Large intestine (tissue), 3 donors: ENCODE data around the gene CTBP2. TPM values are rescaled to one million over a fixed set of nuclear protein-coding genes. Genes with fewer than 3 reads are reported as not detected.

Source experiments
- DNase-seq, 2 donors: peaks; one replicate each; pipeline versions ENCODE4 v3.0.0 to v3.0.0-alpha.2; 2013
- H3K27ac ChIP-seq: one replicate; pipeline ENCODE4 v1.5.1; 2013; ENCODE audit warnings: low read length
- H3K27me3 ChIP-seq: 2 replicates; pipeline ENCODE4 v1.6.1; 2013; ENCODE audit warnings: low read length; ENCODE audit not compliant: control insufficient read depth, insufficient read depth
- H3K36me3 ChIP-seq: 2 replicates; pipeline ENCODE4 v1.6.1; 2013; ENCODE audit warnings: low read length; ENCODE audit not compliant: control insufficient read depth, insufficient read depth
- H3K4me1 ChIP-seq: one replicate; pipeline ENCODE4 v1.6.1; 2013; ENCODE audit warnings: low read length; ENCODE audit not compliant: control insufficient read depth, insufficient read depth
- H3K4me3 ChIP-seq: one replicate; pipeline ENCODE4 v1.5.1; 2013; ENCODE audit warnings: low read length
- H3K9me3 ChIP-seq: one replicate; pipeline ENCODE4 v1.6.1; 2013; ENCODE audit warnings: mild to moderate bottlenecking, low read depth, low read length, moderate library complexity; ENCODE audit not compliant: control insufficient read depth
- WGBS: methylation state at CpG from one replicate; pipeline ENCODE4 v1.1.5; 2013; ENCODE audit warnings: low lambda C conversion rate; ENCODE audit not compliant: insufficient coverage; 5-methylcytosine and 5-hydroxymethylcytosine counted together
- polyA plus RNA-seq: library from polyadenylated mRNA; unstranded; fragments of 120-200 nt; gene quantifications from one replicate; pipeline ENCODE4 v1.2.1, GENCODE V29; 2013

The CTBP2 gene
- polyA plus RNA-seq, 1 donor = 60.1 TPM

DNA sequence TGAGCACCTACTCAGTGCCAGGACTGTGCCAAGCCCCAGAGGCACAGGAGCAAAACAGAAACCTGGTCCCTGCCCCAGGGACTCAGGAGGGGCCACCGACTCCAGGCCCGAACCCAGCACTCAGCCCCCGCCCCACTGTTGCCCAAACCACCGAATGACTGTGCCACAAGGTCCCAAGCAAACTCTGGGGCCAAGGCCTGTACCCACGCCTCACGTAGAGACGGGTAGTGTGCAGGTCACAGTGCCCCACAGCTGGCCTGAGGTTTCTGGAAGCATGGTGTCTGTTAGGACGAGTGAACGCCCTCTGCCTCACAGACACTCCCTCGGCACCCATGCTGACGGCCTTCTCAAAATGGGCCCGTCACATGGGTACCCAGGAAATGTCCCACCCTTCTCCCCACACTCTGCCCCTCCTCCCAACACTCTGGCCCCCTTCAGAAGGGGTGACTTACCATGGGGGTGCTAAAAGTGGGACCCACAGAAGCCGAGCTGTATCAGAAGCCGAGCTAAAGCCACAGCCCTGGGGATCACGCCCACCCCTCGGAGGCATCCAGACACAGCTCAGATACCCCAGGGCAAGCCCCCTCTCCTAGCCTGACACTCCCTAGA, 44.2 kb downstream of the CTBP2 start:
- H3K27ac ChIP-seq = no peak overlapping the region
- H3K36me3 ChIP-seq = peaks cover 12% of the 10 kb centered on the region
- peaks cover 20% of the 10 kb centered on the region for H3K4me1 ChIP-seq
- no CpG with 5 or more reads among the region's 16 CpGs for WGBS
- H3K27me3 ChIP-seq = no peaks in the 10 kb centered on the region
- no peak for DNase-seq
- no peak overlapping the region for H3K4me3 ChIP-seq
- no peaks in the 10 kb centered on the region for H3K9me3 ChIP-seq

DNA sequence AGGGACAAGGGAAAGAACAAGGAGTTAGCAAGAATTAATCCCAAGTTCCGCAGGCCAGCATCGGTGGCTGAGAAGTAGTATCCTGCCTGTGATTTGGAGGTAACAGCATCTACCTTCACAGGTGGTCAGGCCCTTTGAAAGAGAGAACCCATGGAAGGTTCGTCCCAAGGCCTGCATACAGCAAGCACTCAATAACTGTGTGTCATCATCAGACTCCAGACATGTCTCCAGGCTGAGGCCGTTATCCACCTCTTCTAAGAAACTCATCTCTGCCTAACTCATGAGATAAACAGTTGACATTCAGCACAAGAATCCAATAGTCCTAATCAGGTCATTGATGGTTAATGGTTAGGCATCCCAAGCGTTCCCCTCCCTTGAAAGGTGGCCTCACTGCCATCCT, 45.0 kb downstream of the CTBP2 start:
- Histone ChIP-seq H3K9me3 (no peaks in the 10 kb centered on the region), H3K36me3 (peaks cover 11% of the 10 kb centered on the region), H3K4me1 (peaks cover 13% of the 10 kb centered on the region), H3K27ac (no peak overlapping the region), H3K4me3 (no peak overlapping the region), H3K27me3 (no peaks in the 10 kb centered on the region)
- no peak for DNase-seq
- WGBS = no CpG with 5 or more reads among the region's 5 CpGs

DNA sequence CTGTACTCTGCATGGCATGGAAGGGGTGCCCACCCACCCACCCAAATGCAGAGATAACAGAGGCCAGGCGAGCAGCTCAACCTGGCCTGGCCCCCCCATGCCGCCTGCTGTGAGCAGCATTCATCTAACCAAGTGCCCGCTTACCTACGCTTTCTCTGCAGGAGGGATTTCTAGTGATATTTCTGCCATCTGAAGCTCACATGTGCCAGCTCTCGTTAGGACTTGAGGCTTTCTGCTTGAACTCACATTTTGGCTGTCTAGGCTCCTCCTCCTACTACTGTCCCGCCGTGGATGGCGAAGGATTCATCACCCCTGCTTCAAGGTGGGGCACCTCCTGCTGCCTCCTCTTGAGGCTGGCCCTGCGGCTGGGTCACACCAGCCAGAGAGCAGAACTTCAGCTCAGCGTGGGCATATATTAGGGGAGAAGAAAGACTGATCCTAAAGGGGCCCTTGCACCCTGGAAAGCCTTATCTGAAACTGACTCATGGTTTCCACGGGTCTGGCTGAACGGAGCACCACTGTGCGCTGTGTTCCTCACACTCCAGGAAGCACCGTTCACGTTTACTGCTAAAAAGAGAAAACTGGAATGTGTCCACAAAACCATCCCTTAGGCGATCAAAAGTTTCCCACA, 45.5 kb downstream of the CTBP2 start:
- no CpG with 5 or more reads among the region's 16 CpGs for WGBS
- Histone ChIP-seq H3K9me3 (no peaks in the 10 kb centered on the region), H3K27me3 (no peaks in the 10 kb centered on the region), H3K36me3 (peaks cover 16% of the 10 kb centered on the region), H3K4me1 (peaks cover 9% of the 10 kb centered on the region), H3K27ac (no peak overlapping the region), H3K4me3 (no peak overlapping the region)
- no peak for DNase-seq

DNA sequence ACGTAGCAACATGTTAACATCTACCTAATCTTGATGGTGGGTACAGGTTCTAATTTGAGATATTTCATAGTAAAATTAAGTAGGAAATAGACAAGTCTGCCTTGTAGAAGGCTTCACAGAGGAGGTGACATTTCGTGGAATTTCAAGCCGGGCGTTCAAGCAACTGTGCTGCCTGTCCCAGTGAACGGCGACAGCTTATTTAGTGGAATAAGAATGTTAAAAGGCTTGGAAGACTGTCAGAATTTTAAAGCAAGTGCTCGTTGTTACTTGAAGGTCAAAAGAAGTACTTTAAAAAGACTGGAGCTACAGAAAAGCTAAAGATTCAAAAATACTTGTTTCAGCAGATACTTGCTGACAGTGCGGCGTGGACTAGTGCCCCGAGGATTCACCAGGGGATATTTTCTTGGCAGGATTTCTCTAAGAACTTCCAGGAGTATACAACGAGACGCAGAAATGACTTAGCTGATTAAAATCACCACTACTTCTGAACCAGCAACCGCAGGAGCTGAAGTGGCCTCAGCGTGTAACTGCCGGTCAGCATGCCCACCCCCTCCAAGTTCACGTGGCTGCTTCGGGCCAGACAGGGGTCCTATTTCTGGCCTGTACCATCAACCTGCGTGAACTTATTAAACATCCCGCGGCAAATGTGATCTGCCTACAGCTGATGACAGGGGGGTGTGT, 46.5 kb downstream of the CTBP2 start:
- no peak overlapping the region for H3K4me3 ChIP-seq
- peaks cover 25% of the 10 kb centered on the region for H3K36me3 ChIP-seq
- peaks cover 6% of the 10 kb centered on the region for H3K4me1 ChIP-seq
- no peak for DNase-seq
- no peaks in the 10 kb centered on the region for H3K9me3 ChIP-seq
- H3K27ac ChIP-seq = no peak overlapping the region
- WGBS = 77% methylated on average over 5 of the region's 20 CpGs
- H3K27me3 ChIP-seq = no peaks in the 10 kb centered on the region

DNA sequence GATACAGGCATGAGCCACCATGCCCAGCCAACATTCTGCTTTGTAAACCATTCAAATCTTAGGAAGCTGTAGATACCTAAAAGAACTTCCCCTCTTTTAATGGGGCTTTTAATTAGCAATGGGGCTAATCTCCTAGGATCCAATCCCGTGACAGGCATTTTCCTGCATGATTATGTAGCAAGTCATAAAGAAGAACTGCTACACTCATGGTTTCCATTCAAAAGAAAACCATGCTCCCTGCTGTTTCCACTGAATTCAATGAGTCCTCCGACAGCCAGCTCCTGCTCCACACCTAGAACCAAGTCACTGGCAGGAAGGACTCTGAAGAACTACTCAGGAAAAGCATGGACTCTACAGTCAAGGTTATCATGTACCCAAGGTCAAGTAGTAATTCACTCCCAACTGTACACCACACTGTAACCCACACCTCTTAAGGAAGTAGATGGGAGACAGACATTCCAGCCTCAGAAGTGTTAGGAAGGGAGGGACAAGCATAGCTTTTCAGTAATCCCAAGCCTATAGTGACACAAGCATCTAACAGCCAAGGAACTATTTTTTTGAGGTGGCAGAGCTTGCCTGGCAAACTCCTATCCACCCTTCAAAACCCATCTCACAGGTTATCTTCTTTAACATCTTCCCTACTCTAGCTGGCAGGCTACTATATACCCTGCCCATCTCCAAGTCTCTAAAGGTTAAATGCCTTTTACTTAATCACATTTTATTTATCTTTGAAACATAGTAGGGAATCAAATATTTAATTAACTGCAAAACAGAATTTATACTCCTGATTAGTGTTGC, 47.5 kb downstream of the CTBP2 start:
- Histone ChIP-seq H3K4me3 (no peak overlapping the region), H3K9me3 (peaks cover 4% of the 10 kb centered on the region), H3K4me1 (peaks cover 6% of the 10 kb centered on the region), H3K27ac (no peak overlapping the region), H3K27me3 (no peaks in the 10 kb centered on the region), H3K36me3 (peaks cover 33% of the 10 kb centered on the region)
- WGBS = no CpG with 5 or more reads among the region's 2 CpGs
- DNase-seq = no peak

DNA sequence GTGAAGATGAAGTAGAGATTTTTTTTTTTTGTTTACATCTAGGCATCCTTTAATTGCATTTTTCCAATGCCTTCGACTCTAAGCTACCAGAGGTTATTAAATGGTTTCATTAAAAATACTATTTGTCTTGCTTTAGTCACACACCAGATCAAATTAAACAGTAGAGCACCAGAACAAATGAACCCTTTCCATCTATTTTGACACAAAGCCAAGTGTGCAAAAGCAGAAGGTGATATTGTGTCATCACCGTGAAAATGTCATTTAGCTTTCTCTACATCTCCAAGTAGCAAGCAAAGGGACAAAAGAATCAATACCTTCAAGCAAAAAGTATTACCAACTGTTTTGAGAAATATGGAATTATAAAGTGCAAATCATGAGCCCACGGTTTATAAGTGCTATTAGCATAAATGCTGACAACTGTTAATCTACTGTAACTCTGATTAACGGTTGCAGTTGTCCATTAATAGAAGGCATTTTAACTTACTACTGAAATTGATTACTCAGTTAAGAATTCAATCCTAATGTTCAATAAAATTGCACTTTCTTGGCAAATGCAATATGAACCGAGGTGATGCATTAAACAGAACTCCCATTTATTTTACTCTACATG, 49.1 kb downstream of the CTBP2 start:
- Histone ChIP-seq H3K9me3 (peaks cover 4% of the 10 kb centered on the region), H3K36me3 (peaks cover 42% of the 10 kb centered on the region), H3K27me3 (no peaks in the 10 kb centered on the region), H3K4me1 (peaks cover 3% of the 10 kb centered on the region), H3K27ac (no peak overlapping the region), H3K4me3 (no peak overlapping the region)
- DNase-seq = no peak
- 63% methylated on average over 2 of the region's 5 CpGs for WGBS

DNA sequence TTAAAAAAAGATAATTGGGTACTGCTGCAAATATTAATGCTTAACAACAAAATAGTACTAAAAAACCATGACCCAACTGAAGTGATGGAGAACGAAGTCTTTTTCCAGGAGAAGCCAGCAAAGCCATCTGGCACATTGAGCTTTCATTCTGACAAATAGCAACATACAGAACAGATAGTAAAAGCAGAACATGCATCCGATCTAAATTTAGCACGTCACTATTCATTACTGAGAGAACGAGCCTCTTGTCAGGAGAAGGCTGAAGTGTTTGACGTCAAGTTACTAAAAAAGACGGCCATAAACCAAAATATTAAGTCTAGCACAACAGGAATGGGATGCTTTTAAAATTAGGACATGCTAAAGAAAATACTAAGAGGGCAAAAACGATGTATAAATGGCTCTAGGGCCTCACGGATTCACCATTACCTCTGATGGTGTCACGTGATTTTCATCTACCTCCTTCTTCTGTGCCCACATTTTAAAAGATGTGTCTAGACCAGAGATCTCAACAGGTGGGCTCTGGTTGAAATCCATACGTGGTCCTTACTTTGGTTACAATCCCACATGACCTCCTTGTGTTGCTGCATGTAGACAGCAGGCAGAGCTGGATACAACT, 52.3 kb downstream of the CTBP2 start:
- Histone ChIP-seq H3K27ac (no peak overlapping the region), H3K27me3 (no peaks in the 10 kb centered on the region), H3K4me1 (peaks cover 8% of the 10 kb centered on the region), H3K4me3 (no peak overlapping the region), H3K36me3 (peaks cover 51% of the 10 kb centered on the region), H3K9me3 (peaks cover 4% of the 10 kb centered on the region)
- WGBS = 96% methylated on average over 4 of the region's 10 CpGs
- no peak for DNase-seq

DNA sequence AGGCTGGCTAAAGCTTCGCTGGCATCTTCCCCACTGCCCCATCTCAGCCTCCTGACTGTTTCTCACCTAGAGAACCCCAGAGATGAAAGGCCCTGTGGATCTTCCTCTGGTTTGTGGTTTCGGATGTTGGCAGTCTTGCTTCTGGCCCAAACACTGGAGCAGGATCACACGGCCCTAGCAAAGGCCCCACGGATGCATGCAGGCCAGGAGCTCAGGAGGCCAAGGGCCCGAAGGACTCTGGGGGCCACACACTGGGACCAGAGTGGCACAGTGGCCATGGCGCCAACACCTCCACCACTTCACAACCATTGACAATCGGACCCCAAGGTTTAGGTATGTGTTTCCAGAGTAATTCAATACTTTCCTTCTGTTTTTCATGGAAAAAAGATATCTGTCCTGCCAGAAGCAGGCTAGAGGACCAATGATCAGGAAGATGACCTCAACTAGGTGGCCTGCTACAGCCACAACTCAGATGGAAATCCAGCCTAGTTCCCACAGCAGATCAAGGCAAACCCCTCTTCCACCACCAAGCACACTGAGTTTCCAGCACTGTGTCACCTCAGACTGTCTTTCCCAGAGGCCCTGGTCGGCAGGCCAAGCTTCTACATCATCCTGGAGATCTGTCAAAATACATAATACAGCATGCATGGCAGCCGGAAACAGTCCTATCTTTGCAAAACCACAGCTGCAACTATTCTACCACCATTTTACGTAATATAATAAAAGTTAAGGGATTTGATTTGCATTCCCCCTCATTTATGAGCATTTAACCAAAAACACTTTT, 53.0 kb downstream of the CTBP2 start:
- Histone ChIP-seq H3K27me3 (no peaks in the 10 kb centered on the region), H3K36me3 (peaks cover 56% of the 10 kb centered on the region), H3K4me3 (no peak overlapping the region), H3K9me3 (peaks cover 4% of the 10 kb centered on the region), H3K4me1 (peaks cover 15% of the 10 kb centered on the region), H3K27ac (no peak overlapping the region)
- no peak for DNase-seq
- WGBS = no CpG with 5 or more reads among the region's 10 CpGs

DNA sequence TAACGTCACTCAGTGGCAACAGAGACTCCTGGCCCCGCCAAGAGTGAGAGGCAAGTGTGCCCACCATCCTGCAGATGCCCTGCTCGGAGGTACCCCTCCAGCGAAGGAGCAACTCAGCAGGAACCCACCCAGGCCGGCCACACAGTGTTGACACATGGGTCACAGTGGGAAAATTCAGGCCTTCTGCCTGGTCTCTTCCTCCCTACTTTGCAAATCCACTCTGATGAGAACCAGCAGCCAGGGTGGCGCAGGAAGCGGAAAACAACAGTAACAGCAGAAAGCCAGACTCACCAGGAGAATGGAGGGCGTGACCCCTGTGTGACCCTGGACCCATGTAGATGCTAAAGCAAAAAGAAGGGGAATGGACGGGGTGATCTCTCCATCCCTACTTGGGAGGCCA, 53.8 kb downstream of the CTBP2 start:
- peaks cover 13% of the 10 kb centered on the region for H3K4me1 ChIP-seq
- no peaks in the 10 kb centered on the region for H3K27me3 ChIP-seq
- no peak overlapping the region for H3K4me3 ChIP-seq
- H3K27ac ChIP-seq = no peak overlapping the region
- no CpG with 5 or more reads among the region's 9 CpGs for WGBS
- H3K9me3 ChIP-seq = peaks cover 4% of the 10 kb centered on the region
- DNase-seq = no peak
- H3K36me3 ChIP-seq = peaks cover 62% of the 10 kb centered on the region
